Right ventricle myocardium superior (tissue), 1 donor: ENCODE data around the gene FAM181A. TPM values are rescaled to one million over a fixed set of nuclear protein-coding genes. Genes with fewer than 3 reads are reported as not detected.

Experiments used
- ATAC-seq: fragments of 200-7000 bp; cut with Tn5 transposase; one replicate; pipeline ENCODE4 v1.9.1; 2020; ENCODE audit warnings: mild to moderate bottlenecking; ENCODE audit not compliant: poor library complexity
- DNase-seq: peaks from one replicate; pipeline ENCODE4 v3.0.0-alpha.2; 2020
- intact Hi-C: fragments of 100-400 bp; cut with DNase I; formaldehyde crosslinking; loops from one replicate; pipeline ENCODE4 v1.11.2; 2022
- total RNA-seq: library from RNA; stranded (reverse); fragmentation: NEBNext Ultra II Directional; extraction: Animal tissue kit (Norgen Biotek cat#: 25700); gene quantifications from one replicate; pipeline ENCODE4 v1.2.1, GENCODE V29; 2021
- donor health status: DM: no; HTN: yes; CAD: no; lungs with severe emphysema.

Gene FAM181A
- total RNA-seq, 1 donor from 2014 or later, result not detected

DNA sequence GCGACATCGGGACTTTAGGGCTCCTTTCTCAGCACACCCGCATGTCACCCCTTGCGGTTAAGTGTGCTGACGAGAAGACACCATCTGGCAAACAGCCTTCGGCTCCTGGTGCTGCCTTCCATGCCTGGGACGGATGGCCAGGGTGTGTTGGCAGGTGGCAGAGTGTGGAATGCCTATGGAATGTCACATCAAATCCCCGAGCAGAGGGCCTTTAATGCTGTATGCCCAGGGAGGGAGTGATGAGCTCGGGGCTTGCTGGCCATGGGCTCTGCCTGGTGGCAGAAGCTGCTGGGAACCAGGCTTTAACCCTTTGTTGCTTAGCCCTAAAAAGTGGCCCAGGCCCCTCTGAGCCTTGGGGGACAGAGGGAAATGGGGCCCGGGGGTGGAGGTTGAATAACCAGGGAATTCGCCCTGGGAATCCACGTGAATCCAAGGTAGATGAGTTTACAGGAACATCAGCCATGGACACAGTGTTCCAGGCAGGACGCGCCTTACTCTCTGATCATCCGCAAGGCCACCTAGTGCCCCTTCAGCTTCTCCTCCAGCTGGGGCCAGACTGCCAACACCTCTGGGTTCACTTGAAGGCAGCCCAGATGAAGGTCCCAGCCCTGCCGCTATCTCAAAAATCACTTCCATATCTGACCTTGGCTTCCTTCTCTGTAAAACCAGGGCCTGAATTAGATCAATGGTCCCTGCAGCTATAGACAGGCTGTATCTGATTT lies 17.4 kb downstream of the FAM181A start:
- intact Hi-C loops, result no loop called here

DNA sequence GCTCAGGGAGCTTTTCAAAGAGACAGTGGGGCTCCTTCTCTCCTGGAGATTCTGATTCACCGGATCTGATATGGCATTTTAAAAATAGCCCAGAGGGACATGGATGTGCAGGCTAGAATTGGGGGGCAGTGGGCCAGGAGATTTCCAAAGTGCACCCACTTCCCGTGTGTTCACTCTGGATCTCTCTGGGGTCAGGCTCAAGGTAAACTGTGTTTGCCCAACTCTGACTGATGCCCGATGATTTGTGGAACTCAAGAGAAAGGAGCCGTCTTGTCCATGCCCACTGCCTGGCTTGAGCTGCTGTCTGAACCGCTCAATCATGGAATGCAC lies 17.9 kb downstream of the FAM181A start:
- ATAC-seq (no peak), DNase-seq (no peak)
- intact Hi-C loops, result no loop called here

More for the DNA sequence above, 17.4 kb downstream of the FAM181A start:
- ATAC-seq (peak; percentile 68), DNase-seq (no peak)

- intact Hi-C loops, result no loop called here
- no peak for ATAC-seq
Measured at GRCh38 chr14:93946104-93946503, 19.0 kb downstream of the FAM181A start.

GRCh38 chr14:93946541-93947090 lies 19.5 kb downstream of the FAM181A start:
- ATAC-seq, result no peak
- intact Hi-C loops, result no loop called here

More at GRCh38 chr14:93946104-93946503, 19.0 kb downstream of the FAM181A start:
- DNase-seq, result no peak

GRCh38 chr14:93947282-93947681 lies 20.1 kb downstream of the FAM181A start:
- intact Hi-C loops, result no loop called here
- DNase-seq, result no peak

More at GRCh38 chr14:93946541-93947090, 19.5 kb downstream of the FAM181A start:
- no peak for DNase-seq

GRCh38 chr14:93949511-93950075 lies 22.4 kb downstream of the FAM181A start:
- DNase-seq (no peak), ATAC-seq (no peak)
- intact Hi-C loops, result no loop called here

More at GRCh38 chr14:93947282-93947681, 20.1 kb downstream of the FAM181A start:
- no peak for ATAC-seq

DNA sequence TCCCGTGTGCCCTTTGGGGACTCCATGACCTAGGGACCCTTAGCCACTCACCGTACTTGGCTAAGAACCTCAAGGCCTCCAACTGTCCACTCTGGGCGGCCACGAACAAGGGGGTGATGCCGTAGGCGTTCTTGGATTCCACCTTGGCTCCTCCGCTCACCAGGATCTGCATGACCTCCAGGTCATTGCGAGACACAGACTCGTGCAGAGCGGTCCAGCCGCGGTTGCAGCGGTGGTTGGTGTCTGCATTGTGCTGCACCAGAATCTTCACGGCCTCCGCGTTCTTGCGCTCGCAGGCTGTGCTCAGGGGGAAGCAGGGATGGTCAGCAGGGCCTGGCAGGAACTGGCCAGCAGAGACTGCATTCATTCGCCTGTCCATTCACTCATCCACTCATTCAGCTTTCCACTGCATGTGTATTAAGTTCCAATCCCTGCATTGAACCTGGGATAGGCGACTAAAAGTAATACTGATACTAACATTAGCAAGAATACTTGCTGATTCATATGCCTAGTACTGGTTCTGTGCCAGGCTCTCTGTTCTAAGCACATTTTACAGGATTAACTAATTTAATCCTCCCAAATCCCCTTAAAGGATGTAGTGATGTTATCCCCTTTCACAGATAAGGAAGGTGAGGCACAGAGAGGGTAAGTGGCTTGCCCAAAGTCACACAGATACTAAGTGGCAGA lies 23.9 kb downstream of the FAM181A start:
- intact Hi-C loops, result no loop called here
- no peak for DNase-seq

GRCh38 chr14:93951635-93952540 lies 24.7 kb downstream of the FAM181A start:
- no peak for DNase-seq
- intact Hi-C loops, result no loop called here

More for the DNA sequence above, 23.9 kb downstream of the FAM181A start:
- no peak for ATAC-seq

DNA sequence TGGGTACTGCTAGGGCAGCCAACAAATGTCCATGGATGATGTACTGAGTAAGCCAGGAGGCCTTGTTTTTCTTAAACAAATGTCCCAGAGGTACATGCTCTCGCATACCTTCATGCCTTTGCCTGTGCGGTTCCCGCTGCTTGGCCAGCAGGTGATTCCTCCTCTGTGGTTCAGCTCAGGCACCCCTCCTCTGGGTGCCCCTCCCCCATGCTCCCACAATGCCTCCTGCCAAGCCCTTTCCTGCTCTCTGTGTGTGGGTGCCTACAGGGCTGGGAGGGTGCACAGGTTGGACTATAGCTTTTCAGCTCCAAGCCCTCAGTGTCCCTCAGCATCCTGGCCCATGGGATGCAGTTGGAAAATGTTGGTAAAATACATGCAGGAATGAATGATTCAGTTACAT lies 25.7 kb downstream of the FAM181A start:
- DNase-seq, result no peak
- ATAC-seq, result no peak
- intact Hi-C loops, result no loop called here

More at GRCh38 chr14:93951635-93952540, 24.7 kb downstream of the FAM181A start:
- ATAC-seq, result no peak

GRCh38 chr14:93953263-93953662 lies 26.1 kb downstream of the FAM181A start:
- no peak for ATAC-seq
- no peak for DNase-seq
- intact Hi-C loops, result no loop called here

DNA sequence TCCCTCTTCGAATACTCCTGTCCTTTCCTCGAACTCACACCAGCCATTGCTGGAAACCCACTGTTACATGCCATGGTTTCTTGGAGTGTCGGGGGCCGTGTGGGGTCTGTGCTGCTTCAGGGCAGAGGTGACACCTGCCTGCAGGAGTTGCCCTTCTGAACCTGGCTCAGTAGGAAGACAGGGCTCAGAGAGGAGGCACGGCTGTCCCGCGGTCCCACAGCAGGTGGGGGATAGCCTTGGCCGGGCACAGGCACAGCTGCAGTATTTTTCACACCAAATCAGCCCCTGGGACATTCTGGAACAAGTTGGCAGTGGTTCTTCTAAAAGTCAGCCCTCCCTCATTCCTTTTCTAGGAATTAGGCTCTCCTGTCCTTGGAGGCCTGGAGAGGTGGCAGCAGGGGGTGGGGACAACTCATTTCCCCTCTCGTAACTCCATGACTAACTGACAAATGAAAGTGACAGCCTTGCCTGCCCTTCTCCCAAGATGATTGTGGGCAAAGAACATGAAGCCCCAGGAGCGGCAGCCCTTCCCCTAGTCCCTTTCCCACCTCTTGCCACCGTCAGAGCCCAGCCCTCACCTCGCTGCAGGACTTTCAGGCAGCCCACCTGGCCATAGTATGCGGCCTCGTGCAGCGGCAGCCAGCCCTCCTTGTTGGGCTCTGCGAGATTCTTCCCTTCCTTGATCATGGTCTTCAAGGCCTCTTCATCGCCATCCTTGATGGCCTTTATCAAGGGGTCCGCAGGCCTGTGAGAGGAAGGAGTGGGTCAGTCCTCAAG lies 26.8 kb downstream of the FAM181A start:
- ATAC-seq (no peak), DNase-seq (no peak)
- intact Hi-C loops, result no loop called here

- intact Hi-C loops, result no loop called here
- DNase-seq (no peak), ATAC-seq (no peak)
Measured at GRCh38 chr14:93954516-93954830, 27.3 kb downstream of the FAM181A start.

DNA sequence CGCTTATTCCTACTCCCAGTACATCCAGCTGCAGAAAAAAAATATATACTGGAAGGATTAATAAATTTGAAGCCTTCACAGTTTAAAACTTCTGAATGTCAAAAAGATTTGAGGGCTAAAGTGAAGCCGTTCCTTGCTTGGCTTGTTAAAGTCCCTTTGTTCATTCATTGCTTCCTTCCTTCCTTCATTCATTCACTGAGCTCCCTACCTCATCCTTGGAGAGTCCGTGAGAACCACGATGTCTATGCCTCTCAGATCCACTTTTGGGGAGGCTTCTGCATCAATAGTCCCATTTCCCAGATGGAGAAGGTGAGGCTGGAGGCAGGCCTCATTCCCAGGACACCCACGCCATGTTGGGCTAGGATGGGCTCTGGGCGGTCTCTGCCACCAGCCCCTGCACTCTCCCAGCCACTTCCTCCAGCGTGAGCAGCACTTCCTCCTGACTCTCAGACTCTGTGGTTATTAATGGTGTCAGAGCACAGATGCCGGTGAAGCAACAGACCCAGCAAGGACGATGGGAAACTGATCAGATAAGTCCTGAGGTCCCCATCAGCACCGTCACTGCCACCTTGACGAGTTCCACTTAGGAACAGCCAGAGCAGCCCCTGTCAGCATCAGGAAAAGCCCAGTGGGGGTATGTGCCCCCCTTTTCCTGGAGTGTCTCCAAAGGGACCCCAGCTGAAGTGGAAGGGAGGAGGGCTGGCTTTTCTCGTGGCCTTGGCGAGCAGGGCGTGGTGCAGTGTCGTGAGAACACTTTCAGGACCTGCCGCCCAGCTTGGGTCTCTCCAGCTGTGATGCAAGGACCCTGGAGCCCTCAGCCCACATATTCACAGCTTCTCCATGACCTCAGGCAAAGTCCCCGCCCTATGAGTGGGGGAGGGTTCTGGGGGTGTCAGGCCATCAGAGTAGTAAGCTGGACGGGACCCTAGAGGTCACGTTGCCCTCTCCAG lies 28.0 kb downstream of the FAM181A start:
- ATAC-seq (no peak), DNase-seq (no peak)
- intact Hi-C loops, result no loop called here

DNA sequence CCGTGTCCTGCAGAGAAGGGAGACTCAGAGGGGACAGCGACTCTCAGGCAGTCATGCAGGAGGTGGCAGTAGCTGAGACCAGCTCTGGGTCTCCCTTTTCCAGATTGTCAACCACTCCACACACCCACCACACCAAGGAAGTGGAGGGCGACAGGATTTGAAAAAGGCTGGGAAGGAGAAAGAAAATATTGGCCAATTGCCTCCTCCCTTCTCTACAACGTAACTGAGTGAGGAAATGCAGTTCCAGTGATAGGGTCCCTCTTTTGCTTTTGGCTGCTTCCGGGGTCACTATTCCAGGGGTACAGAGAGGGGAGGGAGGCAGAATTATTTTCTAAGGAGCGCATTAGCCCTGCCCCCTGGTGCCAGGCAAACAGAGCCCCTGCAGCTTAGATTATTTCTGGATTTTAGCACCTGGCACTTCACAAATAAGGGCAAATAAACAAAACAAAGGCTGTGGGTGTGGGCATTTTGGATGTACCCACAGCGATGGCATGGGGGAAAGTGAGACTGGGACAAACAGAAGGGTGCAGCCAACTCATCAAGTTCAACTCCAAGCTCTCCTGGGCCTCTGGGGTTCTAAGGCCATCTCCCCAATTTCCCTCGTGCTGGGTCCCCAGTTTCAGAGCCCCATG lies 28.8 kb downstream of the FAM181A start:
- intact Hi-C loops, result no loop called here
- DNase-seq (no peak), ATAC-seq (no peak)

DNA sequence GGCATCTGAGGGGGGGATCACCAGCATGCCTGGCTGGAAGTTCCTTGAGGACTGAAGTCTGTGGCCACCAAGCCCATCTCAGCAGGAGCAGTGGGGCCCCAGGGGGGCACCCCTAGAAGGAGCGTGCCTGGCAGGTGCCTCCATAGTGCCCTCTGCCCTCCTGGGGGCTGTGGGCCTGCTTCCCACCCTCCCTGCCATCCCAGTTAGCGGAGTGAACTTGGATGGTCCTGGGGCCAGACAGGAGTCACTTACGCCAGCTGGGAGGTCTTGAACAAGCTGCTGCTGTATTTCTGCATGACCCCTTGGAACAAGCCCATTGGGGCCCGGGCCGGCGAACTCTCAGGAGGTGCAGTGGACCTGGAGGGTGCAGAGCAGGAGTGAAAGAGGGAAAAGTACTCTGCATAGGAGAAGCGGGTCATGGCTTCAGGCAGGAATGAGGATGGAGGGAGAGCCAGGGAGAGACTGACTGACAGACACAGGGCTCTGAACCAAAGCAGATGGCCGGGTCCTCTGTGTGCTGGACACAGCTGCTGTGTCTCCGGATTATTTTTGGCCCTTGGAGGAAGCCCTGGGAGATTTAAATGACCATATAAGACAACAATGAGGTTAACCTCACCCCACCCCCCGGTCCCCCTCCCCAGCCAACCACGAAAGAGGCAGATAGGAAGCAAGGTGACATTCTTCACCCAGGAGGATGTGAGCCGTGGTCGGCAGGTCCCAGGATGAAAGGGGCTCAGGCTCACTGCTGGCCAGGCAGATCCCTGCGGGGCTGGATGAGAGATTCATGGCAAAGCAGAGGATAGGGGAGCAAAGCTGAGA lies 29.6 kb downstream of the FAM181A start:
- peak; percentile 71 for ATAC-seq
- no peak for DNase-seq
- intact Hi-C loops, result no loop called here

DNA sequence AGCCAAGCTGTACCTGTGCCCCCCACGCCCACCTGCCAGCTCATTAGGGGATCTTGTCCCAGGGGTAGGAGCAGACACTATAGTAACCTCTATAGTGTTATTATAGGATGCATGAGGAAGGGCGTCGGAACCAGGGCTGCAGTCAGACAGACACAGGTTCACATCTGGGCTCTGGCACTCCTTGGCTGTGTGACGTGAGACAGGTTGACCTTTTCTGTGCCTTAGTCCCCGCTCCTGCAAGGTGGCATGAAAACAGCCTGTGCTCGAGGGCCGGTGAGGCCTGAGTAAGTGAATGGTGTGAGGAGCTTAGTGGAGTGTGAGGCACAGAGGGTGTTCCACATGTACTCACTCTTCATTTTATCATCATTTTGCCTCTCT lies 30.2 kb downstream of the FAM181A start:
- intact Hi-C loops, result no loop called here
- ATAC-seq, result peak; percentile 4
- DNase-seq, result no peak
